Activated gamma-delta T cell (primary cell): Measurements from ENCODE around the gene SEPTIN10.
"Not testable (repeated sequence)": the region's sequence is repeated elsewhere in the genome, so short reads cannot be mapped to it uniquely, and the experiment has no call there.

Experiments used
- DNase-seq: peaks from one replicate; lab custom pipeline; 2025; lab: John Stamatoyannopoulos, UW

The SEPTIN10 gene

DNA sequence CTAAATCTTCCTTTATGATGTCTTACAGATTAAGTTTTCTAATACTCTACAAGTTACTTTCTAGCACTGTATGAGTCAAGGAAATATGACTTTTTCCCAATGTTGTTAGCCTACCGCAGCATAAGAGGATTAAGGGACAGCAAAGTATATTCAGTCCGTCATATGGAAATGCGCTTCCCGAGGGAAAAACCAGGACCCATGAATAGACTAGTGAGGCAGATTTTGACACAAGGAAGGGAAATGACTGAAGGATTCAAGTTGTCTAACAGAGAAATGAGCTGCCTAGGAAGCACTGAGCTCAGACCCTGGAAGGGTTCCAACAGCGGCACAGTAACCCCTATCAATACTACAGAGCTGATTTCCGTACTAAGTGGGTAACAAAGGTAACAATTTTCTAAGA is 12.0 kb downstream of the SEPTIN10 start:
- DNase-seq: no peak

GRCh38 chr2:109597283-109597682 is 16.5 kb downstream of the SEPTIN10 start:
- DNase-seq: no peak

GRCh38 chr2:109595644-109596043 is 18.1 kb downstream of the SEPTIN10 start:
- no peak for DNase-seq

DNA sequence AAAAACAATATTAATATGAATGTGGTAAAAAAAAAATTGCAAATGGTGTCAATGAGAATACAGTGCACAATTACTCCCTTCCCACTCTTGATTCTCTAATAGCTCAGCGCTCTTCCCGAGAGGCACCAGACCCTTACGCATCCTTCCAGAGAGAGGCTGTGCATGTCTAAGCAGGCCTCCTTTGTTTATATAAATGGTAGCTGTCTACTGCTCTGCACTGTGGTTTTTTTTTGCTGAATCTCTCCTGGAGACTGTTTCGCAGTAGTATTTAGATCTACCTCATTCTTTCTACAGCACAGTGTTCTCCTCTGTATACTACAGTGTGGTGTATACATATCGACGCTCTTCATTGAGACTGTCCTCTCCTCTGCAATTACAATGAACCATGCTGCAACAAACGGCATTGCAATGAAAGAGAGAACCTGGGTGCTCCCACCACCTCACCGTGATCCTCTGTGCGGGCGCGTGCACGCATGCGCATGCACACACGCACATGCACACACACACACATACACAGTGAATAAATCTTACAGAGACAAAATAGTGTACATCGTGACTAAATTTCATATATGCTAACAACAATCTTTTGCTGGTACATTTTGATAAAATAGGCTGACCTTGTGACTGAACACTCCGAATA is 19.4 kb downstream of the SEPTIN10 start:
- DNase-seq: no peak

GRCh38 chr2:109592905-109593304 is 20.9 kb downstream of the SEPTIN10 start:
- no peak for DNase-seq

GRCh38 chr2:109591206-109591605 is 22.6 kb downstream of the SEPTIN10 start:
- no peak for DNase-seq

DNA sequence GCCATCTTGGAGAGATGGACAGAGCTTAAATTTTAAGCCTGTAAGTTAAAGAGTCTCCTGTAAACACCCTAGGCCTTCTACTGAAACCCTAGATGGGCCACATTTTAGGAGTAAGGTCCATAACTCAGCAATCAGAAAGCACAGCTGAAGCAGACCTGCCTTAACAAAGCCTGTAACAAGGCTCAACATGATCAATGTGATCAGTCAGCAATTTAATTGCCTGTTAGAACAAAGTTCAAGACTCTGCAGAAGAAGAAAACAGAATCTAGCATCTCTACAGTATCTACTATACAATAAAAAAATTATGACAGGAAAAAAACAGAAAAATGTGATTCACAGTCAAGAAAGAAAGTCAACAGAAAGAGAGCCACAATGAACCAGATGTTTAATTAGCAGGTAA is 27.1 kb downstream of the SEPTIN10 start:
- DNase-seq: no peak

DNA sequence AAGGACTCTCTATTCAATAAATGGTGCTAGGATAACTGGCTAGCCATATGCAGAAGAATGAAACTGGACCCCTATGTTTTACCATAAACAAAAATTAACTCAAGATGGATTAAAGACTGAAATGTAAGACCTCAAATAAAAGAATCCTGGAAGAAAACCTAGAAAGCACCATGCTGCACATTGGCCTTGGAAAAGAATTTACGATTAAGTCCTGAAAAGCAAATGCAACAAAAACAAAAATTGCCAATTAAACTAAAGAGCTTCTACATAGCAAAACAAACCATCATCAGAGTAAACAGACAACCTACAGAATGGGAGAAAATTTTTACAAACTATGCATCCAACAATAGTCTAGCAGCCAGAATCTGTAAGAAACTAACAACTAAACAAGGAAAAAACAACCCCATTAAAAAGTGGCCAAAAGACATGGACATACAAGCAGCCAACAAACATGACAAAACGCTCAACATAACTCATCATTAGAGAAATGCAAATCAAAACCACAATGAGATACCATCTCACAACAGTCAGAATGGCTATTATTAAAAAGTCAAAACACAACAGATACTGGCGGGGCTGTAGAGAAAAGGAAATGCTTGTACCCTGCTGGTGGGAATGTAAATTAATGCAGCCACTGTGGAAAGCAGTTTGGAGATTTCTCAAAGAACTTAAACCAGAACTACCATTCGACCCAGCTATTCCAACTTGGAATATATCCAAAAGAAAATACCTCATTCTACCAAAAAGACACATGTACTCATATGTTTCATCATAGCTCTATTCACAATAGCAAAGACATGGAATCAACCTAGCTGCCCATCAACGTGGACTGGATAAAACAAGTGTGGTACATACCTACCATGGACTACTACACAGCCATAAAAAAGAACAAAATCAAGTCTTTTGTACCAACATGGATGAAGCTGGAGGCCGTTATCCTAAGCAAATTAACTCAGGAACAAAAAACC is 30.6 kb downstream of the SEPTIN10 start:
- DNase-seq: no peak

DNA sequence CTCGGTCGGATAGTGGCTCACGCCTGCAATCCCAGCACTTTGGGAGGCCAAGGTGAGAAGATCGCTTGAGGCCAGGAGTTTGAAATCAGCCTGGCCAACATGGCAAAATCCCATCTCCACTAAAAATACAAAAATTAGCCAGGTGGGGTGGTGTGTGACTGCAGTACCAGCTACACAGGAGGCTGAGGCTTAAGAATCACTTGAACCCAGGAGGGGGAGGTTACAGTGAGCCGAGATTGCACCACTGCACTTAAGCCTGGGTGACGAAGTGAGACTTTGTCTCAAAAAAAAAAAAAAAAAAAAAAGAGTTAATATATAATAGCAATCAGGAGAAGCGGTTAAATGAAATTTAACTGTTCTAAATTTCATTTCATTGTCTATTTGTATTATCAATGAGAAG is 36.1 kb downstream of the SEPTIN10 start:
- DNase-seq: not testable (repeated sequence)

DNA sequence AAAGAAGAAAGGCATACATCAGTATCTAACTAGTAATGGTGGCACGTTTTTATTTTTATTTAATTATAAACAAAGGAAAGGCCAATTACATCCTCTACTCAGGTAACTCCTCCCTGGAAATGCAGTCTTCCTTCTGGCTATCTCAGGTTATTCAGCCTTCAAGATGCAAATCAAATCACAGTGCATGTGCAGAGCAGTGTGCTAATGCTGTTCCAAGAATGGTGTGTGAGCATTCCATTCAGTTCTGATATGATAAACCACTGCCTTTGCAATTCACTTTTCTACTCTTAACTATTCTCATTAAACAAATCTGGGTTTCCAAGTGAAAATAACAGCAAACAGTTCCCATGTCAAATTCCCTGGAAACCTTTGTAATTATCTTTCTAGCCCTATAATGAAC is 38.4 kb downstream of the SEPTIN10 start:
- no peak for DNase-seq

DNA sequence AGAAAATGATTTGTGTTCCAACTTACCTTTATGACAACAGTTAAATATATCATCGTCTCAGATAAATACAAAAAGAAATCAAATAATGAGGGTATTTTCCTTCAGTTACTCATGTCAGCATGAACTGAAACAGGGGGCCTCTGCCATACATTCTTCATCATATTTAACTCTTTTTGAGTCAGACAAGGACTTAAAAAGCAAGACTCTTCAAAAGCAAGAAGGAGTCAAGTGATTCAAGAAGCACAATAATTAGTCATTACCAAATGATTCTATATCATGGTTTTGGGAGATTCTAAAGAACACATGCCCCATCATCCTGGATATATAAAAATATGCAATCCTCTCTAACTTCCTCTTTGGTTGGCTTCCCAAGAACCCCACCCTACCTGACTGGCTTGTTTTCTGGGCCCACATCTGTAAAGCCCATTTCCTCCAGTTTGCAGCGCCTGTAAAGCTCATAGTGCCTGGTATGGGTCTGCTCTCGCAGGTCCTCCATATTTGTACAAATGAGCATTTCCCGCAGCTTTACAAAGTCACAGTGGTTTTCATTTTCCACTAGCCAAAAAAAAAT is 49.7 kb downstream of the SEPTIN10 start:
- DNase-seq: no peak

GRCh38 chr2:109563288-109563687 is 50.5 kb downstream of the SEPTIN10 start:
- no peak for DNase-seq

DNA sequence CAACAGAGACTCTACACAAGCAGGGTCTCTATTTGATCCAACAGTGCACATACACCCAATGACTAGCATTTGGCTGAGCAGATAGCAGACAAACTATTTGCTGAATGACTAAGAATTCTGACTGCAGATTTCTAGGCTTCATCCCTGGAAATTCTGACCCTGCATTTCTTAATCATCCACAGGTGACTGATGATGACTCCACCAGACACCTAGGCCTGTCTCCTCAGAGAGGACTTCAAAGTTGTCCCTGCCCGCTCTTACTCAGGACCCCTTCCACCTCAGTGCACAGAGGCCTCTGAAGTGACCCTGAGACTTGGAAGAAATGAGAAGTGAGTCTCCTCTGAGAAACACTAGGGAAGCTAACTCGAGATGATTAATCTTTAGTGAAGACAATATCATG is 51.3 kb downstream of the SEPTIN10 start:
- DNase-seq: no peak

GRCh38 chr2:109560265-109560664 is 53.5 kb downstream of the SEPTIN10 start:
- DNase-seq: no peak

DNA sequence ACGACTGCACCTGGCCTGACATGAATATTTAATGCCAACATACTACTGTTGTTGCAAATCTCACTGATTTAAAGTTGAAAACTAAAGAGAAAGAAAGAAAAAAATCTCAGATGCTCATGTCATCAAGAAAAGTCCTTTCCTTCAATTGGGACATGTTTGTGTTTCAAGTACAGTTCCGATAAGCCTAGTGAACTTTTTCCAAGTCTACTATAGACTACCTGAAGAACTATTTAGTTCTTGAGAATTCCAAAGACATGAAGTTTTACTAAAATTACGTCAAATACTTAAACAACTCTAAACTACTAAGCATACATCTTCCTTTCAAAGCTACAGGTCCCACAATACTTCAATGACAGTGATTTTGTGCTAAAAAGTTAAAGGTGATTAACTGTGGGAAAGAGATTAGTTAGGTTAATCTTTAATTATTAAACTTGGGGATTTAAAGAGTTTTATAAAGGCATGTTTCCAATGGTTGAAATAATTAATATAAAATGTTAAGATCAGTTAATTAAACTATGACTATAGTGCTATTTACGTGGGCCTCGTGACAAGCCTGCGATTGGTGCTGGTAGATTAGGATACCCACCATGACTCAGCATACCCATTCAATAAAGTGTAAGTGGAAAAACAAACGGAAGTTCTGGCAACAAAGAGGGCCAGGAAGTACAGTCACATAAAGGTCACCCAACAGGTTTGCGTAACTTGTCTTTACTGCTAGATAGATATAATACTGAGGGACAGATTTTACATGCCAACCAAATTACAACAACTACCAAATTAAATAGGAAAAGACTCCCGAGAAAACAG is 55.5 kb downstream of the SEPTIN10 start:
- DNase-seq: no peak

GRCh38 chr2:109557309-109557708 is 56.5 kb downstream of the SEPTIN10 start:
- no peak for DNase-seq

DNA sequence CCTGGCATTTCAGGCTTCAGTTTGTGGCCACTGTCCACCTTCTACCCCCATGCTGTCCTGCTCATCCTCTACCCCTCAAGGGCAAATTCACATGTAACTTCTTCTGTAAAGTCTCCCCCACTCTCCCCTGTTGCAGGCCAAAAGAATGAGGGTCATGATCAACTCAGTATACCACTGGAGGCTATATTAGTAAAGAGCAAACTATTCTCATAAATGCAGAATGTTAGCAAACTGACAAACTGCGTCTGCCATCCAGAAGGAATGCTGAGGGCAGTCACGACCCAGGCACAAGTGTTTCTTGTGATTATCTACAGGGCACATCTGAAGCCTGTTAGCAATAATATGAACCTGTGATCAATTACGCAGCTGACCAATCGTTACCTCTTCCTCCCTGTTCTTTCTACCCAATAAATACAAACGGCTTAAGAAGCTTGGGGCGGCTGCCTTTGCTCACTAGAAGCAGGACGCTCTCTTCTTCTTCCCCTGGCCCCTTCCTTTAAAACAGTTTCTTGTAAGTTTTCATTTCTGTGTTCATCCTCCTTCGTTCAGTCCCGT is 58.3 kb downstream of the SEPTIN10 start:
- no peak for DNase-seq

DNA sequence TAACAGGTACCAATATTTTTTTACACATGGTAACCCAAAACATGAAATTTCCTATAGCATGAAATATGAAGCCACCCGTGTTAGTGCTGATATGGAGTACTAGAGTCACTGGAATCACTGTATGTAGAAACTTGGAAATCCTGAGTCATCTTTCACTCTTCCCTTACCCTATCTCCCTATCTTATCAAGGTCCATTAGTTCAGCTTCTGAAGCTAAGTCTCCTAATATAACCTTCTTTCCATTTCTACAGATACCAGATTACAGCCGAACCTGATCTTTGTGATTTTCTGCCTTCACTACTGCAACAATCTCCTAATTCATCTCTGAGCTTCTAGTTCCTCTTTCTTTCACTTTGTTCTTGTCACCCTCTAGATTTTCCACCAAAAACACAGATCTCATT is 59.0 kb downstream of the SEPTIN10 start:
- DNase-seq: no peak

GRCh38 chr2:109549016-109549590 is 64.7 kb downstream of the SEPTIN10 start:
- DNase-seq: no peak

DNA sequence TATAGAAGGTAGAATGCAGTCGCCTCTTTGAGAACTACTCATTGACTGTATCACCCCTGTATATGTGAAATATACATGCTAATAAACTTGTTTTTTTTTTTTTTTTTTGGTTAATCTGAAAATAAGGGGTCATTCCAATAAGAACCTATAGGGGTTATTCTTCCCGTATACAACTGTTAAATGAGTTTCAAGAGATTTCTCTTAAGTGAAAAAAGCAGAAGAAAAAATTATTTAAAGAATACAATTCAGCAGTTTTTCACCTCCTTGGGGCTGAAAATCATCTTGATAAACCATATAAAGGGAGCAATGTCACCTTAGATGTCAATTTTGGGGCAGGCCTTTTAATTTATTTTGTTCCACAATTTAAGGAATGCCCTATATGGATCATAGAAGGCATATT is 66.5 kb downstream of the SEPTIN10 start:
- DNase-seq: no peak
